GM19397 (cell line): ENCODE data around the gene CYP20A1.
"Not testable (repeated sequence)": the region's sequence is repeated elsewhere in the genome, so short reads cannot be mapped to it uniquely, and the experiment has no call there.

Experiments used
- ATAC-seq: cut with Tn5 transposase; IDR thresholded peaks from one replicate; pipeline ENCODE4 v1.9.1; 2021; ENCODE audit warnings: mild to moderate bottlenecking, moderate library complexity; ENCODE audit not compliant: unreplicated experiment

CYP20A1 gene

GRCh38 chr2:203280428-203281064, 41.7 kb downstream of the CYP20A1 start:
- ATAC-seq = no peak

GRCh38 chr2:203282101-203282500, 43.3 kb downstream of the CYP20A1 start:
- no peak for ATAC-seq

- no peak for ATAC-seq
Observed at GRCh38 chr2:203286532-203286931, 47.7 kb downstream of the CYP20A1 start.

- ATAC-seq = no peak
Observed at GRCh38 chr2:203301667-203302066, 62.8 kb downstream of the CYP20A1 start.

- ATAC-seq = not testable (repeated sequence)
Observed at GRCh38 chr2:203302586-203302985, 63.8 kb downstream of the CYP20A1 start.

GRCh38 chr2:203310688-203311436, 72.0 kb downstream of the CYP20A1 start:
- ATAC-seq = no peak

GRCh38 chr2:203326356-203326755, 87.5 kb downstream of the CYP20A1 start:
- no peak for ATAC-seq

- no peak for ATAC-seq
Observed at GRCh38 chr2:203327582-203327900, 88.7 kb downstream of the CYP20A1 start.

GRCh38 chr2:203327901-203328759, 89.3 kb downstream of the CYP20A1 start, which contains the start of gene ABI2:
TSS of gene ABI2 (plus strand) at chr2:203328394. CDS start at chr2:203328515, 121 bp downstream.
- peak; percentile 76 for ATAC-seq

- peak; percentile 42 for ATAC-seq
Observed at GRCh38 chr2:203328760-203329540, 90.1 kb downstream of the CYP20A1 start.

GRCh38 chr2:203330434-203330833, 91.6 kb downstream of the CYP20A1 start:
- ATAC-seq = no peak

- no peak for ATAC-seq
Observed at GRCh38 chr2:203338322-203338721, 99.5 kb downstream of the CYP20A1 start.

GRCh38 chr2:203340791-203341487, 102.1 kb downstream of the CYP20A1 start:
- no peak for ATAC-seq

GRCh38 chr2:203341741-203342310, 103.0 kb downstream of the CYP20A1 start:
- ATAC-seq = no peak

- not testable (repeated sequence) for ATAC-seq
Observed at GRCh38 chr2:203342374-203342773, 103.6 kb downstream of the CYP20A1 start.

- no peak for ATAC-seq
Observed at GRCh38 chr2:203344667-203345066, 105.8 kb downstream of the CYP20A1 start.

GRCh38 chr2:203346612-203347011, 107.8 kb downstream of the CYP20A1 start:
- no peak for ATAC-seq

GRCh38 chr2:203347375-203347774, 108.6 kb downstream of the CYP20A1 start:
- ATAC-seq = no peak

GRCh38 chr2:203352604-203353255, 113.9 kb downstream of the CYP20A1 start:
- no peak for ATAC-seq
